Measurements from ENCODE around the gene MPPE1.
"Not testable (repeated sequence)": the region's sequence is repeated elsewhere in the genome, so short reads cannot be mapped to it uniquely, and the experiment has no call there.

Gene MPPE1

GRCh38 chr18:11883153-11883552 is 25.0 kb downstream of the MPPE1 start:
- no peak for DNase-seq

DNA sequence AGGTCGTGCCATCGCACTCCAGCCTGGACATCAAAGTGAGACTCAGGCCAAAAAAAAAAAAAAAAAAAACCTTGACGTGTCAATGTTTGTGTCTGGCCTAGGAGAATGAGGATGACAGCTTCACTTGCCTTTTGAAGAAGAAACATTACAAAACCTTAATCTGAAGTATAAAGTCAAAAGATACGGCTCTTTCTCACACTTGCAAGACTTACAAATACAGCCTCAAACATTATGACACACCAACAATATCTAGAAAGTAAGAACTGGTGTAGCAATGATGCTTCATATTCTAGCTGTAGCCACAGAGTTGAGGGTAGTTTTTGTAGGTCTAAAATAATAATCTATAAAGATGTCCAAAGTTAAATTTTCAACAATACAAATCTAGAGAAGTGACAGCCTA is 25.5 kb downstream of the MPPE1 start:
- DNase-seq, result no peak

DNA sequence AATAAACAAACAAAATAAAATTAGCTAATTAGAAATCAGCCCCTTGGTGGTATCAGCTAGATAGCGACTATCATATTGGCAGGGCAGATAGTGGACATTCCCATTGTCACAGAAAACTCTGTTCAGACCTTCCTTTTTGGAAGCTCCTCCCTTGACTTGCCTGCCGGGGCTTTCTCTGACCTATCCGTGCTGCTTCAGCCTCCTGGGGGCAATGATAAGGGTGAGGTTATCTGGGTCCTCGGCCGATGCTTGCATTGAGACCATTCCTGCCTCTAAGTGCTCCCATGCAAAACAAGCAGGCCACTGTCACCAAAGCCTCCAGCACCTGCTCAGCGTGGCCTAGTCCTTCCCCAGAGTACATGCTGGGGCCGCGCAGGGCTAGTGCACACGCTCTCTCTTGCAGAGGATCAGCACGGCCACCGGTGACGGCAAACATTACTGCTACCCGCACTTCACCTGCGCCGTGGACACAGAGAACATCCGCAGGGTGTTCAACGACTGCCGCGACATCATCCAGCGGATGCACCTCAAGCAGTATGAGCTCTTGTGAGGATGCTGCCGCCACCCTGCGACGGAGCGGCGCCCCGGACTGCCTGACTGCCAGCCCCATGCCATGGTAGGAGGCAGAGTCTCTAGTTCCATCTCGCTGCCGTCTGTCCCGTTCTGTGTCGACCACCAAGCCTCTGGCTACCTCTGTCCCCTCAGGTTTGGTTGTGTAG is 27.4 kb downstream of the MPPE1 start:
- no peak for DNase-seq

DNA sequence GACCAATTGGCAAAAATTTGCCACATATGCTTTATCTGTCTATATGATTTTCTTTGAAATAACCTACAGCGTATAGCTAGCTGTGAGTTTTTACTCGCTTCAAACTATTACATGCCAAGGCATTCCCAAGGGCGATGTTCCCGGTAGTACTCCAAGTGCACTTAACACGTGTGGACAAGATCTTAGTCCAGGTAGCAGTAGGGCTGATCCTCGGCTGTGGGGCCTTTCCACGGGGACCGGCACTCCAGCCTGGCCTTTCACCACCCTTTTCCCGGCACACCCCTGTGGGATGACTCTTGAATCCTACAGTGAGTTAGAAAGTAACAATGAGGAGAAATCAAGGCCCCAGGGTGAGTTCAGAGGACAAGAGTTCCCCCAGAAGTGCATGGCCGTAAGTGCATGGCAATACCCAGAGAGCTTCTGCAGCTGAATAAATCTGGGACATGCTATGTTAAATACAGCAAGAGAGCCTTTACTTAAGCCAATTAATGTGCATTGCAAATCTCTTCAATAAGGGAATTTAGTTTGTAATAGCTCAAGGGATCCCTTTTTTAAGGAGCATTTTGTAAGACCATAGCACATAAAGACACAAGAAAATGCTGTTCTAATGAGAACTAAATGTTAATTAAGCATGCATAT is 30.5 kb downstream of the MPPE1 start:
- no peak for DNase-seq

GRCh38 chr18:11874676-11875075 is 33.4 kb downstream of the MPPE1 start:
- DNase-seq, result no peak

- no peak for DNase-seq
Measured at GRCh38 chr18:11873670-11874340, 34.3 kb downstream of the MPPE1 start.

- no peak for DNase-seq
Measured at GRCh38 chr18:11872479-11873136, 35.5 kb downstream of the MPPE1 start.

DNA sequence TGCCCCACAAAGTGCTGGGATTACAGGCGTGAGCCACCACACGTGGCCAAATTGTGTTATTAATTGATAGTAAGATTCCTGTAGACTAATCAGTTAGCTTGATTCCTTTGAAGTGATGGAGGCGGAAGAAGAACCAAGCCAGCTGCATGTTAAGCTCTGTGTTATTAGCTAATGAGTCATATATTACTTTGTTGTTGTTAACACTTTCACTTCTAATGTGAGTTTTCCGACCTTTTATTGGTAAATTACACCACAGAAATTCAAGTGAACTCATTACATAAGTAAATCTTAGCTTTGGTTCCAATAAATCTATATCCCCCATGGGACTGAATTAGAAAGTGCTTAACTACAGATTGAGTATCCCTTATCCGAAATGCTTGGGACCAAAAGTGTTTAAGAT is 36.6 kb downstream of the MPPE1 start:
- no peak for DNase-seq

GRCh38 chr18:11868230-11868629 is 39.9 kb downstream of the MPPE1 start:
- DNase-seq, result no peak

GRCh38 chr18:11866764-11867163 is 41.4 kb downstream of the MPPE1 start:
- no peak for DNase-seq

DNA sequence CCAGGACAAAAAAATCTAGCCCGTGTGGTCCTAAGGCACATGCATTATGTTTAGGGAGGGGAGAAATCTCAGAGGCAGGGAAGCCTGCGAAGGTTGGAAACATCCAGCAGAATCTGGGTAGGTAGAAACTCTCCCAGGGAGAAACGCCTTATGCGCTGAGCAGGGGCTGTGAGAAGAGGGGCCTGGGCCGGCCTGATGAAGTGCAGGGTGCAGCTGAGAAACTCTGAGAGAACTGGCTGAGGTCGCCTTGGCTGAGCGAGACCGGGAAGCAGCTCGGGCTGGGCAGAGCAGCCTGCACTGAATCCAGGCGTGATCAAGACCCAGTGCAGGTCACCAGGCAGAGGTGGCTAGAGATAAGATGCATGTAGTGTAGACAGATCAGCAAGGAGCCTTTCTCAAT is 41.8 kb downstream of the MPPE1 start:
- DNase-seq, result no peak

DNA sequence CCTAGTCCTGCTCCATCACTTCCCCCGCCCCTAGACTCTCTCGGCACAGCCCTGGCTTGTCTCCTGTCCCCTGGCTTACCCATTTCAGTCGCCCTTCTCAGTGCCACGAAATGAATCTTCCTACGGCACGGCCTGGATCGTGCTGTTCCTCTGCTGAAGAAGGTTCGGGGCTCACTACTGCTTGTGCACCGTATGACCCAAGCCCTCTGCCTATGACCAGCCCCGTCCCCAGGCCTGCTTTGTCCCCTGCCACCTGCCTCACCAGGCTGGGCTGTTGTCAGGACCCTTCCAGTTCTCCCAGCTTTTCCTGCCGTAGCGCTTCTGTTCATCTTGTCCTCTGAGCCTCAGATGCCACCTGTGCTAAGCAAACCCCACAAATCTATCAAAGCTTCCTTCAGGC is 43.0 kb downstream of the MPPE1 start:
- no peak for DNase-seq

DNA sequence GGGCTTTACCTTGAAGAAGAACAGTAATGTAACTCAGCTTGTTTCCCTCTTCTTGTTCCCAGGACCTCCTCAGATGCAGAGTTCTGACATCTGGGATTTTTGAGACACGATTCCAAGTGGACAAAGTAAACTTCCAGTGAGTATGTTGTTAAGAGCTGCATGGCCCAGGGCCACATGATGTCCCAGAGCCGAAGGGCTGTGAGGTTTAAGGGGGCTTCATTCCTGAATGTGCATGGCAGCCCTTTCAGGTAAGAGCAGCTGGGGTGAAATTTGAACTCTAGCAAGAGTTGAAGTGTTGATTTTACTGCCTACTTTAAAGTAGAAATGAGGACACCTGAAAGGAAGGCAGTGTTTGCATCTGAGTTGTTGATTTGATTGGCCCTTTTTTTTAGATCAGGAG is 43.6 kb downstream of the MPPE1 start:
- DNase-seq, result no peak

GRCh38 chr18:11862468-11863137 is 45.5 kb downstream of the MPPE1 start:
- DNase-seq, result no peak

DNA sequence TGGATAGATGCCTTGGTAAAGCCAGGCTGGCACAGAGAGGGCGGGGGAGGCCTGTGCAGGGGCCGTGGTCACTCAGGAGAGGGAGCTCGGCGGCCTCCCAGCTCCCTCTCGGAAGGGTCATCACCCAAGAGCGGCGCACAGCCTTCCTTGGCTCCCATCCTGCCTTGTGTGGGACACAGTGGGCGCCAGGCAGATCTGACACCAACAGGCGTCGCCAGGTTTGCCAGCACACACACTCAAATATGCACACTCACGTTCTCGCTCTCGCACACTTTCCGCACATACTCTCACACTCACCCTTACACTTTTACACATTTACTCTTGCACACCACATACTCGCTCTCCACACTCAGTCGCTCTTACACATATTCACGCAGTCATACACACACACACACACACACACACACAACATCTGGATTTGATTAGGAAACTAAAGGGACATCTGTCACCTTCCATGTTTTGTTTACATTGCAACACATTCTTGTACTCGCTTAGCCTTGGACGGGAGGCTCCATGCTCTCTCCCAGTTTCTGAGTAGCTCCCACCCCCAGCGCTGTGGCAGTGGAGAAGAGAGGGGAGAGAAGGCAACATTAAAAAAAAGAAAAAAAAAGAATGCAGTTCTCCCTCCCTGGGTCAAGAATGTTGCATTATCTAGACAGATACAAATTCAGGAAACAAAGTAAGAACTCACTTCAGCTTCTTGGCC is 46.4 kb downstream of the MPPE1 start:
- peak; percentile 57 for DNase-seq

DNA sequence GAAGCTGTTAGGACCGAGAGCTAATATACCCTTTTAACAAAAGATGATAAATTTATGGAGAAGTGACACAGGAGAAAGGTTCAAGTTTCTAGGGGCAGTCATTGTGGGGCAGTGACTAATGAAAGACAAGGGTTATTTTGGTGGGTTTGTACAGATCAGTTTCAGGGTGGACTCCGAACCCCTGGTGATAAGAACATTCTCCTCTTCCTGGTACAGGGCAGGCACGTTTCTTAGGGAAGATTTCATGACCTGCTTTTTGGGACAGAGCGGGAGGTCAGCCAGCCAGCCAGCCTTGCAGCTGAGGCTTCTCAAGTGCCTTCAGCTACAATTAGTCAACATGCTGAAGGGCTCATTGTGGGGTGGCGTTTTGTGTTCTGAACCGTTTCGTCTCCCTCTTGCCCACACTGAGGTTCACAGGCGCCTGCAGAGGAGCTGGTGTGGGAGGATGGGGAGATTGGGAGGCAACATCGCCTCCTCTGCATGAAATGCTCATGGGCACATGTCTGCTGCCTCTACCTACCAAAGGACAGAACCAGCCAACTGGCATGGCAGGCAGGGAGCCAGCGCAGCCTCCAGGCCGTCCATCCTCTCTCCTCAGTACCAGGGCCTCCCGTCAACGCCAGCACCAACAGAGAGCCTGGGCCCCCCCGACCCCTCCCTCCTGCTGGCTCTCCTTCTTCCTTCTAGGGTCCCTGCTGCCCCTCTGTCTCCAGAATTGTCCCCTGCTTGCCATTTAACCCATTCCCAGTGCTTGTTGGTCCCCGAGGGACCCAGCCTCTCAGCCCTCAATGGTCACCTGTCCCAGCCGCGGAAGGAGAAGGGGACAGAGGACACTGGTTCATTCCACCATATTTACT is 47.3 kb downstream of the MPPE1 start:
- DNase-seq, result no peak

DNA sequence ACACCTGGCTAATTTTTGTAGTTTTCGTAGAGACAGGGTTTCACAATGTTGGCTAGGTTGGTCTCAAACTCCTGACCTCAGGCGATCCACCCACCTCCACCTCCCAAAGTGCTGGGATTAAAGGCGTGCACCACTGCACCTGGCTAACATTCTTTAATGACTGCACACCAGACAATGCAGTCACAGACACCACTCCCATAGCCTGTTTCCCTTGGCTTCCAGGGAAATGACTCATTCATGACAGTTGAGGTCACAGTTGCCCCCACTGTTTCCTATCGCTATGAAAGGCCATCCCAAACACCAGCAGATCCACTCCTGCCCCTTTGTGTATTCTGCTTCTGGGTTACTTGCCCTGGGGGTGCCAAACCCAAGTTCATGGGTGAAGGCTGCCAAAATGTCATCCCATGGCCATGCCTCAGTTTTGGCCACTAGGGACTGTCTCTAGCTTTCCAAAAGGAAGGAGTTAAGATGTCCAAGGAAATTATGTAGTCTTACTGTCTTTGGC is 48.2 kb downstream of the MPPE1 start:
- peak; percentile 82 for DNase-seq

- DNase-seq, result no peak
Measured at GRCh38 chr18:11859282-11859830, 48.8 kb downstream of the MPPE1 start.

- peak; percentile 99 for DNase-seq
Measured at GRCh38 chr18:11857177-11857887, 50.8 kb downstream of the MPPE1 start.

DNA sequence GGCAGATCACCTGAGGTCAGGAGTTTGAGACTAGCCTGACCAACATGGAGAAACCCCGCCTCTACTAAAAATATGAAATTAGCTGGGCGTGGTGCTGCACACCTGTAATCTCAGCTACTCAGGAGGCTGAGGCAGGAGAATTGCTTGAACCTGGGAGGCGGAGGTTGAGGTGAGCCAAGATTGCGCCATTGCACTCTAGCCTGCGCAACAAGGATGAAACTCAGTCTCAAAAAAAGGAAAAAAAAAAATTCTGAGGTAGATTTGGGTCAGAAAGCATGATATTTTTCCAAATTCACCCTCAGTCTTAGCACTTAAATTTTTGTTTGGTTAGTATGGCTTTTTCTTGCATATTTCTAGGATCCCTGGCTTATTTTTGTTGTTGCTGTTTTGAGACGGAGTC is 53.6 kb downstream of the MPPE1 start:
- DNase-seq, result not testable (repeated sequence)
